ENCODE data around the gene PDE11A. TPM values are rescaled to one million over a fixed set of nuclear protein-coding genes. Genes with fewer than 3 reads are reported as not detected.

Gene PDE11A
- total RNA-seq, 1 experiment from 2014 or later = 0.13 TPM

DNA sequence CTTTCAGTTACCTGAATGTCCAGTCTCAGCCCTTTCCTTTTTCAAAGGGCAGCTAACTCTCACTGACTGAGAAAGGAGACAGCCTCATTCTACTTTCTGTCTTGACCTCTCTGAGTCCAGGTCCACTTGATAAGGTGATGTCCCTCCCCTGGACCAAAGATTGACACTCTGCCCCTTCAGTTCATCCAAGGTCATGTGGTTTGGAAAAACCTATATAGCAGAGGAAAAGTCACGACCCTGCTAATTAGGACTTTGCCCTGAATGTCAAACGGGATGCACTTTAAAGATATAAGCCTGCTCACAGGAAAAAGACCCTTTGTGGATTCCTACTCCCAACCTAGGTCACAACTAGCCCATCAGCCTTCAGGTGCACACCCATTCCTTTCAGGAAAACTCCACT lies 471.7 kb downstream of the PDE11A start:
- H3K14ac ChIP-seq (ENCODE audit: insufficient read depth, low read length) = no peak overlapping the region
- WGBS (ENCODE audit: extremely low coverage, insufficient read length, low lambda C conversion rate) = no CpG with 5 or more reads among the region's 2 CpGs
- no peak overlapping the region for H3K27ac Mint-ChIP-seq
- no peak overlapping the region for H3K56ac ChIP-seq (ENCODE audit: insufficient read length, low read depth, low read length)
- TF ChIP-seq, protein P1, sequence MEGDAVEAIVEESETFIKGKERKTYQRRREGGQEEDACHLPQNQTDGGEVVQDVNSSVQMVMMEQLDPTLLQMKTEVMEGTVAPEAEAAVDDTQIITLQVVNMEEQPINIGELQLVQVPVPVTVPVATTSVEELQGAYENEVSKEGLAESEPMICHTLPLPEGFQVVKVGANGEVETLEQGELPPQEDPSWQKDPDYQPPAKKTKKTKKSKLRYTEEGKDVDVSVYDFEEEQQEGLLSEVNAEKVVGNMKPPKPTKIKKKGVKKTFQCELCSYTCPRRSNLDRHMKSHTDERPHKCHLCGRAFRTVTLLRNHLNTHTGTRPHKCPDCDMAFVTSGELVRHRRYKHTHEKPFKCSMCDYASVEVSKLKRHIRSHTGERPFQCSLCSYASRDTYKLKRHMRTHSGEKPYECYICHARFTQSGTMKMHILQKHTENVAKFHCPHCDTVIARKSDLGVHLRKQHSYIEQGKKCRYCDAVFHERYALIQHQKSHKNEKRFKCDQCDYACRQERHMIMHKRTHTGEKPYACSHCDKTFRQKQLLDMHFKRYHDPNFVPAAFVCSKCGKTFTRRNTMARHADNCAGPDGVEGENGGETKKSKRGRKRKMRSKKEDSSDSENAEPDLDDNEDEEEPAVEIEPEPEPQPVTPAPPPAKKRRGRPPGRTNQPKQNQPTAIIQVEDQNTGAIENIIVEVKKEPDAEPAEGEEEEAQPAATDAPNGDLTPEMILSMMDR (conservative IDR thresholded peaks at IDR 0.05) = no peak
- no peak for DNase-seq
- H3K4ac ChIP-seq (ENCODE audit: low read depth, low read length) = no peak overlapping the region
- peaks cover 6% of the 10 kb centered on the region; the same call in 1 of the 2 replicates for H3K27me3 Mint-ChIP-seq (ENCODE audit: low read depth)
- no peak overlapping the region for H4K8ac ChIP-seq (replicated peaks; ENCODE audit: insufficient read length, low read depth, low read length)
- no peak overlapping the region for H3K27ac ChIP-seq (ENCODE audit: insufficient read length, low read depth, low read length)
- no peak overlapping the region for H3K4me2 ChIP-seq (ENCODE audit: insufficient read depth, insufficient read length, low read length)
- H4K91ac ChIP-seq (ENCODE audit: insufficient read length, low read depth, low read length) = no peak overlapping the region
- no peaks in the 10 kb centered on the region for H3K27me3 ChIP-seq (ENCODE audit: insufficient read depth, low read length)
- H3K9me3 ChIP-seq (ENCODE audit: control insufficient read depth, low read depth, low read length) = no peaks in the 10 kb centered on the region
- H3K4me1 Mint-ChIP-seq = peaks cover 19 to 27% of the 10 kb centered on the region in 2 experiments
- no peak overlapping the region for H3K9ac ChIP-seq (ENCODE audit: extremely low read depth, insufficient read length, low read length)
- peaks cover 2% of the 10 kb centered on the region; the same call in 1 of the 2 replicates for H3K4me1 ChIP-seq (ENCODE audit: insufficient read depth, low read length)
- no peaks in the 10 kb centered on the region for H3K36me3 Mint-ChIP-seq (ENCODE audit: insufficient read depth in 1 of 3, low read depth in 3 of 3)
- no peak overlapping the region for H3K18ac ChIP-seq (ENCODE audit: insufficient read length, low read depth, low read length)
- H2AK5ac ChIP-seq (ENCODE audit: insufficient read length, low read length) = no peak overlapping the region
- no peak overlapping the region for H3T11ph ChIP-seq (ENCODE audit: low read length)
- H4K5ac ChIP-seq (ENCODE audit: insufficient read length, low read depth, low read length) = no peak overlapping the region
- no peak overlapping the region for H2BK15ac ChIP-seq (ENCODE audit: low read depth, low read length)
- H3K79me1 ChIP-seq (ENCODE audit: insufficient read depth, low read depth, low read length, poor library complexity, severe bottlenecking) = no peaks in the 10 kb centered on the region
- H2BK20ac ChIP-seq (ENCODE audit: low read depth, low read length, poor library complexity, severe bottlenecking) = no peak overlapping the region
- H3K9me3 Mint-ChIP-seq = no peaks in the 10 kb centered on the region
- H2BK5ac ChIP-seq (ENCODE audit: insufficient read length, low read length) = no peak overlapping the region
- H2BK120ac ChIP-seq (ENCODE audit: low read depth, low read length, poor library complexity, severe bottlenecking) = no peak overlapping the region
- H3K23ac ChIP-seq (ENCODE audit: insufficient read length, low read depth, low read length) = no peak overlapping the region
- no peak overlapping the region for H3K4me3 Mint-ChIP-seq
- H4K20me1 ChIP-seq (ENCODE audit: control insufficient read depth, insufficient read depth, insufficient read length) = no peaks in the 10 kb centered on the region
- H2BK12ac ChIP-seq (ENCODE audit: insufficient read length, low read depth, low read length) = no peak overlapping the region
- H3K79me2 ChIP-seq (ENCODE audit: insufficient read depth, low read length) = no peaks in the 10 kb centered on the region
- H3K23me2 ChIP-seq (ENCODE audit: insufficient read length, low read depth, low read length, poor library complexity, severe bottlenecking) = no peaks in the 10 kb centered on the region
- H2AFZ ChIP-seq (ENCODE audit: low read length) = no peak overlapping the region
